NCI-H2107 treated with DMSO at 0.1 percent for 48 hours (cell line): ENCODE results near the gene SLC39A11.
"Not testable (repeated sequence)": the region's sequence is repeated elsewhere in the genome, so short reads cannot be mapped to it uniquely, and the experiment has no call there.

ENCODE experiments used
- DNase-seq: peaks from one replicate; lab custom pipeline; 2025; ENCODE audit not compliant: unreplicated experiment; lab: John Stamatoyannopoulos, UW

SLC39A11 gene

DNA sequence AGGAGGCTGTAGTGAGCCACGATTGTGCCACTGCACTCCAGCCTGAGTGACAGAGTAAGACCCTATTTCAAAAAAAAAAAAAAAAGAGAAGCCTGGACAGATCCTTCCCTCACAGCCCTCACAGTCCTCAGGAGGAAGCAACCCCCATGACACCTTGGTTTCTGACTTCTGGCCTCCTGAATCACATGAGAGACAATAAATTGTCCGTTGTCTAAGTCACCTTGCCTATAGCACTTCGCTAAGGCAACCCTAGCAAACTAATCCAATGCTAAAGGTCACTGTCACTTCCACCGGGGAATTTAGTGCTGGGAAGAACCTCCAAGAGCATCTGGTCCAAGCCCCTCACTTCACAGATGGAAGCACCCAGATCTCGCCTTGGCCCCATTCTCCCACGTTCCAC, 18.9 kb upstream of the SLC39A11 start:
- DNase-seq: no peak

DNA sequence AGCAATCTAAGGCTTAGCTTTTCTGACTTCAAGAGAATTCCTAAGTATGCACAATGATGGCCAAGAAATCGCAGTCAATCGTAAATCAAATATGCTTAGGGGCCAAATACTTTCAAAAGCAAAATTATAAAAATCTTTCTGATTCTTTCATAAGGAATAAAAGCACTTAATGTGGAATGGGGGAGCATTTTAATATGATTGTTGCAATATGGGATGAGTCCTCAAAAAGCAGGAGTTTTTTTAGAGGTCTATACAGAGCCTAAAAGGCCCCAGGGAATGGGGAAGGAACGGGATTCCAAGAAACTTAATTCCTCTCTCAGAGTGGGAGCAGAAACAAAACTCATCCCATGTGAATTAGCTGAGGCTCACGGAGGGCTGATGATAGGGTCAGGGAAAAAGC, 14.7 kb upstream of the SLC39A11 start:
- no peak for DNase-seq

- DNase-seq: no peak
These were observed 12.9 kb upstream of the SLC39A11 start for GRCh38 chr17:73105431-73105830.

DNA sequence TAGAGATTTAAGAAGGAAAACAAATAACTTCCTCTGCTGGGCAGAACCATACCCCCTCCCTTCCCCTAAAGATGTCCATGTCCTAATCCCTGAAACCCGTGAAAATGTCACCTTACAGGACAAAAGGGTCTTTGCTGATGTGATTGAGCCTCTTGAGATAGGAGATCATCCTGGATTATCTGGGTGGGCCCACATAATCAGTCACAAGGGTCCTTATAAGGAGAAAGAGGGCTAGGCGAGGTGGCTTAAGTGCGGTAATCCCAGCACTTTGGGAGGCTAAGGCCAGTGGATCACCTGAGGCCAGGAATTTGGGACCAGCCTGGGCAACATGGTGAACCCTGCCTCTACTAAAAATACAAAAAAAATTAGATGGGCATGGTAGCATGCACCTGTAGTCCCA, 12.0 kb upstream of the SLC39A11 start:
- DNase-seq: no peak

GRCh38 chr17:73103641-73104335, 11.3 kb upstream of the SLC39A11 start:
- DNase-seq: no peak

GRCh38 chr17:73101031-73101430, 8.5 kb upstream of the SLC39A11 start:
- DNase-seq: no peak

- no peak for DNase-seq
These were observed 7.9 kb upstream of the SLC39A11 start for GRCh38 chr17:73100363-73100762.

DNA sequence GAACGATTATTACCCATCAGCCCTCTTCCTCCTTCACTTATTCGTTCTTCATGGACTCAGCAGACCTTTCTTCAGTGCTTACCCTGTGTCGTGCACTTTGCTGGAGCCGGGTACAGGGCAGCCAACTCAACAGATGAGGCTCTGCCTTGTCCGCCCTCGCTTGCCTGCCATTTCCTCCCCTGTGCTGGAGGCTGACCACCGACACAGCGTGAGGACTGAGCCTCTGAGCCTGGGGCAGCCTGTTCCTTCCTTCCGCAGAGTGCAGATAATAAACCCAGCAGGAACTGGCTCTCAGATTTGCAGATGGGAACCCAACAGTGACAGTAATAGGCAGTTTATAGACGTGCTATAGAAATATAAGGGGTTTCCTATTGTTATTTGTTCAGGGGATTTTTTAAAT, 7.0 kb upstream of the SLC39A11 start:
- no peak for DNase-seq

GRCh38 chr17:73098919-73099318, 6.4 kb upstream of the SLC39A11 start:
- no peak for DNase-seq

DNA sequence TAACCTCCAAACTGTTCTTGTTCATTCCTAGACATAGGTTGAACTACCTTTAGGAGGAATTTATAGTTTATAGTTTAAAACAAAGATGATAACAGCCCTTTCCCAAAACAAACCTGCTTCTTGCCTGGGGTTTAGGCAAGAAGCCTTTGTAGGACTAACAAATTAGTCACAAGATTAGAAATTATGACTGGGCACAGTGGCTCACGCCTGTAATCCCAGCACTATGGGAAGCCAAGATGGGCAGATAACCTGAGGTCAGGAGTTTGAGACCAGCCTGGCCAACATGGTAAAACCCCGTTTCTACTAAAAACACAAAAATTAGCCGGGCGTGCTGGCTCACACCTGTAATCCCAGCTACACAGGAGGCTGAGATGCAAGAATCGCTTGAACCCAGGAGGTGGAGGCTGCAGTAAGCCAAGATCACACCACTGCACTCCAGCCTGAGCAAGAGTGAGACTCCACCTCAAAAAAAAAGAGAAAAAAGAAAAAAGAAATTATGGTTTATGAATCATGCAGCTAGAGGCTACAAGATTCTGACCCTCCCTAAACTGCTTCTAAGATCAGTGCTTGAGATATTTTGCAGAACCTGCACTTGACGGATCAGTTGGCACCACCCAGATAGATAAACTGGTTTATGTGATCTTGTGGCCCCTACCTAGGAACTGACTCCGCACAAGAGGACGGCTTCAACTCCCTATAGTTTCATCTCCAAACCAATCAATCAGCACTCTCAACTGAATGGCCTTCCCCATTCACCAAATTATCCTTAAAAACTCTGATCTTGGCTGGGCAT, 5.7 kb upstream of the SLC39A11 start:
- not testable (repeated sequence) for DNase-seq

GRCh38 chr17:73096866-73097265, 4.4 kb upstream of the SLC39A11 start:
- DNase-seq: no peak

DNA sequence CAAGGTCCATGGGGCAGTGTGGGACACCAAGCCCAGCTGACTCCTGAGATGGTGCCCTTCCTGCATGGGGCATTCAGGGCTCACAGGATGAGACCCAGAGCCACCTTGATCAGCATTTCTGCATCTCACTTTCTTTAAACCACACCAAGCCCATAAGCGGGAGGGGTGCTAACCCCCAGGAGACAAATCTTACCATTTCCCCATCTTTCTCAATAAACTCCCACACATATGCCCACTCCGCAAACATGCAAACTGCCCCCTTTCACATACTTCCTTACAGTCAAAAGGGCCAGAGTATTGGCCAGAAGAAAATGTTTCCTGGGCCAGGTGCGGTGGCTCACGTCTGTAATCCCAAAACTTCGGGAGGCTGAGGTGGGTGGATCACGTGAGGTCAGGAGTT, 3.7 kb upstream of the SLC39A11 start:
- DNase-seq: no peak

DNA sequence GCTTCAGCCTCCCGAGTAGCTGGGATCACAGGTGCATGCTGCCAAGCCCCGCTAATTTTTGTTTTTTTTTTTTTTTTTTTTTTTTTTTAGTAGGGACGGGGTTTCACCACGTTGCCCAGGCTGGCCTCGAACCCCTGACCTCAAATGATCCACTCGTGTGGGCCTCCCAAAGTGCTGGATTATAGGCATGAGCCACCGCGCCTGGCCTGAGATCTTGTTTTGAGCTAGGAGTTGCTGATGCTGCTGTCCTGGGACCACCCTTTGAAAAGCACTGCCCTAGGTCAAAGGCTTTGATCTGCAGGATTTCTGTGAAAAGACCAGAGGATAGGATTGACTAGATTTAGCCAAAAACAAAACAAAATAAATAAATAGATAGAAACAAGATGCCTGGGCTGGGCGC, 798 bp upstream of the SLC39A11 start:
- DNase-seq: no peak

DNA sequence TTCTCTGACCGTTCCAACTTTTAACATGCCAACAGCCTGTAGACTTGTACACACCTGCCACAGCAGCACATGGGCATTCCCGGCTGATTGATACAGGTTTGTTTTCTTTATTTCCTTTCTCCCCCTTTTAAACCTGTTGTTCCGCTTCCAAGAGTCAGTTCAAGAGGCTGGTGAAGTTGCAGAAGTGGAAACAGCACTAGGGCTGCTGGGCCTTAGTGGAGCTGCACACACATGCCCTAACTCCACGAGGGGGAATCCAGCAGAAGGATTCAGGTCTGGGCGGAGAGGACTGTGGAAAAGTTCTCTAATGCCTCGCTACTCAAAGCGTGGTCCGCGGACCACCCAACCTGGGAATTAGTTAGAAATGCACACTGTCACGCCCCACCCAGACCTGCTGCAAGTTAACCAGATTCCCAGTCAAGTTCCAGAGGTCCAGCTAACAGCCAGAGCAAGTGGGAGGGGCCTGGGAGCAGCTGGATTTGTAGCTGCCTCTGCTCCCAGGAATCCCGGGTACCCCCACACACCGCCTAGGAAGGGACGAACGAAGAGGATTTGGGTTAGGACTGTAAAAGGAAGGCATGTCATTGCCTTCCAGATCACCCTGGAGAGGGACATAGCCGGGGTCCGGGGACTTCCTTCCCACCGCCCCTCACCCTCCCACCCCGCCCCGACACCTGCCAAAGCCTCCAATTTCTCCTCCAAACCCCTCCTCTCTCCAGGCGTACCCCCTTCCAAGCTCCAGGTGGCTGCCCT, 542 bp downstream of the SLC39A11 start:
- DNase-seq: peak; percentile 20

DNA sequence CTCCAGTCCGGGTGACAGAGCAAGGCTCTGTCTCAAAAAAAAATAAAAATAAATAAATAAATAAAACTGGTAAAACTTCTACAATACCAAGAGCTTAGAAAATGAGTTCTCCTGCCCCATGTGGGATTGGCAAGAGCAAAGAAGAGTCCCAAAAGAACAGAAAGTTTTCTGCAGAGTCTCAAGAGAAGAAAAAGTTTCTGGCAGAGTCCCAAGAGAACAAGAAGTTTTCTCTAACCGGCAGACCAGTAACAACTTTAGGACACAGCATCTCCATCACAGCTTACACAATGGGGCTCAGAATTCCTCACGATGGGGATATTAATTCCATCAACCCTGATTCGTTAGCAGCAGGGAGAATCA, 1.1 kb downstream of the SLC39A11 start:
- no peak for DNase-seq

GRCh38 chr17:73090396-73091202, 1.9 kb downstream of the SLC39A11 start:
- no peak for DNase-seq

GRCh38 chr17:73089322-73090317, 2.9 kb downstream of the SLC39A11 start:
- no peak for DNase-seq

- DNase-seq: no peak
These were observed 3.9 kb downstream of the SLC39A11 start for GRCh38 chr17:73088561-73088960.

- no peak for DNase-seq
These were observed 9.1 kb downstream of the SLC39A11 start for GRCh38 chr17:73083432-73083831.

GRCh38 chr17:73074566-73074965, 17.9 kb downstream of the SLC39A11 start:
- DNase-seq: no peak
